Nephron progenitor cell (in vitro differentiated cells): ENCODE results near the gene PRPF38B.

Source experiments
- DNase-seq: peaks from one replicate; pipeline ENCODE4 v3.0.0; 2021
- H3K27ac Mint-ChIP-seq: 2 replicates; pipeline ENCODE4 v1.8.0; 2021; ENCODE audit warnings: mild to moderate bottlenecking, moderate library complexity, mixed read lengths
- H3K27me3 Mint-ChIP-seq: 2 replicates; pipeline ENCODE4 v1.8.0; 2021; ENCODE audit warnings: mild to moderate bottlenecking, low read depth, mixed read lengths; ENCODE audit not compliant: poor library complexity
- H3K36me3 Mint-ChIP-seq: 2 replicates; pipeline ENCODE4 v1.8.0; 2021; ENCODE audit warnings: low read depth, mixed read lengths
- H3K4me1 Mint-ChIP-seq: 2 replicates; pipeline ENCODE4 v1.8.0; 2021; ENCODE audit warnings: mixed read lengths
- H3K4me3 Mint-ChIP-seq: 2 replicates; pipeline ENCODE4 v1.8.0; 2021; ENCODE audit warnings: mild to moderate bottlenecking, moderate library complexity, mixed read lengths
- H3K9me3 Mint-ChIP-seq: 2 replicates; pipeline ENCODE4 v1.8.0; 2021; ENCODE audit warnings: mild to moderate bottlenecking, moderate library complexity, mixed read lengths
- CTCF ChIP-seq: fragments of 200-600 bp; sonication (generic); IDR thresholded peaks from 2 replicates; pipeline ENCODE4 v1.5.0; 2021; ENCODE audit warnings: antibody characterized with exemption

Gene PRPF38B

GRCh38 chr1:108708691-108709660 lies 16.9 kb downstream of the PRPF38B start:
- Mint-ChIP-seq H3K4me1 (no peaks in the 10 kb centered on the region), H3K27me3 (peaks cover 28% of the 10 kb centered on the region), H3K4me3 (no peak overlapping the region), H3K36me3 (no peaks in the 10 kb centered on the region), H3K27ac (no peak overlapping the region), H3K9me3 (no peaks in the 10 kb centered on the region)
- no peak for DNase-seq
- TF ChIP-seq CTCF = no peak

GRCh38 chr1:108712606-108713150 lies 20.6 kb downstream of the PRPF38B start, which contains the start of gene FNDC7:
FNDC7 (plus strand) TSS chr1:108712908; CDS start chr1:108712934, 26 bp downstream.
- no peaks in the 10 kb centered on the region for H3K9me3 Mint-ChIP-seq
- no peak within 1 kb of the TSS for H3K27ac Mint-ChIP-seq
- H3K27me3 Mint-ChIP-seq = peaks cover 24% of the 10 kb centered on the region
- H3K4me1 Mint-ChIP-seq = no peaks in the 10 kb centered on the region
- no peak for TF ChIP-seq CTCF
- no peak for DNase-seq
- no peak within 1 kb of the TSS for H3K4me3 Mint-ChIP-seq
- H3K36me3 Mint-ChIP-seq = no peaks in the 10 kb centered on the region

- peaks cover 6% of the 10 kb centered on the region for H3K4me1 Mint-ChIP-seq
- H3K27ac Mint-ChIP-seq = no peak overlapping the region
- peaks cover 15% of the 10 kb centered on the region for H3K27me3 Mint-ChIP-seq
- H3K9me3 Mint-ChIP-seq = no peaks in the 10 kb centered on the region
- no peak for DNase-seq
- H3K36me3 Mint-ChIP-seq = no peaks in the 10 kb centered on the region
- H3K4me3 Mint-ChIP-seq = no peak overlapping the region
- TF ChIP-seq CTCF = no peak
These were observed 23.8 kb downstream of the PRPF38B start for GRCh38 chr1:108715932-108716331.

GRCh38 chr1:108716437-108717230 lies 24.5 kb downstream of the PRPF38B start:
- Mint-ChIP-seq H3K4me1 (peaks cover 6% of the 10 kb centered on the region), H3K27me3 (peaks cover 15% of the 10 kb centered on the region), H3K27ac (no peak overlapping the region), H3K9me3 (no peaks in the 10 kb centered on the region), H3K4me3 (no peak overlapping the region), H3K36me3 (no peaks in the 10 kb centered on the region)
- no peak for TF ChIP-seq CTCF
- DNase-seq = no peak

- Mint-ChIP-seq H3K36me3 (no peaks in the 10 kb centered on the region), H3K27me3 (peaks cover 15% of the 10 kb centered on the region), H3K4me1 (peaks cover 6% of the 10 kb centered on the region), H3K9me3 (no peaks in the 10 kb centered on the region), H3K4me3 (no peak overlapping the region), H3K27ac (no peak overlapping the region)
- no peak for TF ChIP-seq CTCF
- DNase-seq = no peak
These were observed 25.7 kb downstream of the PRPF38B start for GRCh38 chr1:108717774-108718316.
